Osteocyte (in vitro differentiated cells): ENCODE measurements around the gene ZNF408. TPM values are rescaled to one million over a fixed set of nuclear protein-coding genes. Genes with fewer than 3 reads are reported as not detected.

Experiments
- DNase-seq: peaks from one replicate; pipeline ENCODE4 v3.0.0; 2021; ENCODE audit warnings: mixed read lengths; ENCODE audit not compliant: unreplicated experiment; ENCODE audit errors: extremely low spot score
- H3K27ac Mint-ChIP-seq: one replicate; pipeline ENCODE4 v1.8.0; 2021; ENCODE audit warnings: mild to moderate bottlenecking, mixed read lengths; ENCODE audit not compliant: unreplicated experiment
- H3K27me3 Mint-ChIP-seq: one replicate; pipeline ENCODE4 v1.8.0; 2021; ENCODE audit warnings: mixed read lengths; ENCODE audit not compliant: unreplicated experiment
- H3K36me3 Mint-ChIP-seq: one replicate; pipeline ENCODE4 v1.8.0; 2021; ENCODE audit warnings: mixed read lengths; ENCODE audit not compliant: unreplicated experiment
- H3K4me1 Mint-ChIP-seq: one replicate; pipeline ENCODE4 v1.8.0; 2021; ENCODE audit warnings: mixed read lengths; ENCODE audit not compliant: unreplicated experiment
- H3K4me3 Mint-ChIP-seq: one replicate; pipeline ENCODE4 v1.8.0; 2021; ENCODE audit warnings: mild to moderate bottlenecking, moderate library complexity, mixed read lengths; ENCODE audit not compliant: unreplicated experiment
- H3K9me3 Mint-ChIP-seq: one replicate; pipeline ENCODE4 v1.8.0; 2021; ENCODE audit warnings: mixed read lengths; ENCODE audit not compliant: unreplicated experiment
- CTCF ChIP-seq: fragments of 200-600 bp; sonication (generic); IDR thresholded peaks from 2 replicates; pipeline ENCODE4 v1.5.0; 2021; ENCODE audit warnings: antibody characterized with exemption, mild to moderate bottlenecking, moderate library complexity
- total RNA-seq: library from RNA; stranded (reverse); gene quantifications from 2 replicates; pipeline ENCODE4 v1.2.1, GENCODE V29; 2021

Gene ZNF408
- total RNA-seq, 1 donor from 2014 or later, result 11.2 TPM

GRCh38 chr11:46661836-46662235 is 39.0 kb upstream of the ZNF408 start:
- no peak overlapping the region for H3K27ac Mint-ChIP-seq
- H3K9me3 Mint-ChIP-seq, result no peaks in the 10 kb centered on the region
- peaks cover 60% of the 10 kb centered on the region for H3K36me3 Mint-ChIP-seq
- no peak overlapping the region for H3K4me3 Mint-ChIP-seq
- no peak for TF ChIP-seq CTCF
- peaks cover 4% of the 10 kb centered on the region for H3K4me1 Mint-ChIP-seq
- no peaks in the 10 kb centered on the region for H3K27me3 Mint-ChIP-seq
- no peak for DNase-seq

DNA sequence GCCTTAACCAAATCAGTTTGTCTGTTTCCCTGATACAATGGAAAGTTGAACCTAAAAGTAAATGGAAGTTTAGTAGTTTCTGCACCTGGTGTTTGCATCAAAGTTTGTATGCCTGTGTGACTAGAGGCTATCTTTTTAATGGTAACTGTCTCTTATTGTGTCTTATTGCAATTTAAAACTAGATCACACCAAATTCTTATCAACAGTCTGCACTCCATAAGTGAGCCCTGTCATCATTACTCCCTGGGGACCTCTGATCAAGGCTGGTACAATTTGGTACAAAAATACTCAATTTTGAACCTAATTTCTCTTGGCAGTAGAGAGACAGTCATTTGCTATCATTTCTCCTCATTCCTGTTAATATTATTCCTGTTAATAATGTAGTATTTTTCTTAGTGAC is 38.5 kb upstream of the ZNF408 start:
- Mint-ChIP-seq H3K27ac (no peak overlapping the region), H3K27me3 (no peaks in the 10 kb centered on the region), H3K4me1 (peaks cover 5% of the 10 kb centered on the region), H3K36me3 (peaks cover 59% of the 10 kb centered on the region), H3K4me3 (no peak overlapping the region), H3K9me3 (no peaks in the 10 kb centered on the region)
- TF ChIP-seq CTCF, result no peak
- no peak for DNase-seq

- Mint-ChIP-seq H3K9me3 (no peaks in the 10 kb centered on the region), H3K4me3 (no peak overlapping the region), H3K4me1 (peaks cover 5% of the 10 kb centered on the region), H3K27ac (no peak overlapping the region), H3K36me3 (peaks cover 54% of the 10 kb centered on the region), H3K27me3 (no peaks in the 10 kb centered on the region)
- no peak for DNase-seq
- TF ChIP-seq CTCF, result no peak
These were observed 37.4 kb upstream of the ZNF408 start for GRCh38 chr11:46663277-46663940.

GRCh38 chr11:46664612-46665011 is 36.2 kb upstream of the ZNF408 start:
- DNase-seq, result no peak
- no peak overlapping the region for H3K27ac Mint-ChIP-seq
- H3K27me3 Mint-ChIP-seq, result no peaks in the 10 kb centered on the region
- no peaks in the 10 kb centered on the region for H3K9me3 Mint-ChIP-seq
- no peak for TF ChIP-seq CTCF
- H3K4me3 Mint-ChIP-seq, result no peak overlapping the region
- peaks cover 5% of the 10 kb centered on the region for H3K4me1 Mint-ChIP-seq
- peaks cover 54% of the 10 kb centered on the region for H3K36me3 Mint-ChIP-seq

DNA sequence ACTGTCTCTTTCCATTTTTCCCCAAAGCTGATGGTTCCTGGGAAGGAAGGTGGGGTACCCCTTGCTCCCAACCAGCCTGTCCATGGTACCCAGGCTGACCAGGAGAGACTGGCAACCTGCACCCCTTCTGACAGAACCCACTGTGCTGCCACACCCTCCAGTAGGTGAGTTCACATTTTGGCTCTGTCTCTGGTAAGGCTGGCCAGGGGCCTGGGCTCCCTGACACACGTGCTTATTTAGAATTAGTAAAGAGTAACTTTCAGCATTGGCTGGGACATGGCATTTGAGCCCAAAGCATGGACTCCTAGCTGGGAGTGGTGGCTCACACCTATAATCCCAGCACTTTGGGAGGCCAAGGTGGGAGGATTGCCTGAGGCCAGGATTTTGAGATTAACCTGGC is 35.5 kb upstream of the ZNF408 start:
- Mint-ChIP-seq H3K4me1 (peaks cover 5% of the 10 kb centered on the region), H3K36me3 (peaks cover 52% of the 10 kb centered on the region), H3K27me3 (no peaks in the 10 kb centered on the region), H3K27ac (no peak overlapping the region), H3K4me3 (no peak overlapping the region), H3K9me3 (no peaks in the 10 kb centered on the region)
- no peak for DNase-seq
- TF ChIP-seq CTCF, result no peak
